IMR-90 (cell line): ENCODE measurements around the gene PPFIA1.

Source experiments
- BHLHE40 ChIP-seq: fragments of 150-350 bp; IDR thresholded peaks from 2 replicates; pipeline ENCODE4 v1.6.1; 2016; ENCODE audit warnings: mild to moderate bottlenecking, low read depth, low read length
- CEBPB ChIP-seq: IDR thresholded peaks from 2 replicates; pipeline ENCODE4 v1.6.1; 2012; ENCODE audit warnings: low read depth, low read length, improper control_type of control experiment
- CTCF ChIP-seq: conservative IDR thresholded peaks from 2 replicates; pipeline ENCODE4 v1.5.1; 2012; ENCODE audit warnings: mild to moderate bottlenecking, low read depth, low read length, improper control_type of control experiment
- FOS ChIP-seq: fragments of 150-350 bp; IDR thresholded peaks from 2 replicates; pipeline ENCODE4 v1.6.1; 2016; ENCODE audit warnings: low read depth, low read length
- MXI1 ChIP-seq: IDR thresholded peaks from 2 replicates; pipeline ENCODE4 v1.6.1; 2012; ENCODE audit warnings: low read depth, mild to moderate bottlenecking, low read length, moderate library complexity, borderline replicate concordance
- POLR2A ChIP-seq: IDR thresholded peaks from 2 replicates; pipeline ENCODE4 v1.6.1; 2012; ENCODE audit warnings: mild to moderate bottlenecking, low read depth, low read length
- RAD21 ChIP-seq: IDR thresholded peaks from 2 replicates; pipeline ENCODE4 v1.6.1; 2012; ENCODE audit warnings: low read length, improper control_type of control experiment
- RFX5 ChIP-seq: IDR thresholded peaks from 2 replicates; pipeline ENCODE4 v1.8.0; 2012; ENCODE audit warnings: low read depth, mild to moderate bottlenecking, low read length, moderate library complexity
- USF2 ChIP-seq: fragments of 150-350 bp; IDR thresholded peaks from 2 replicates; pipeline ENCODE4 v1.6.1; 2017; ENCODE audit warnings: mild to moderate bottlenecking, antibody characterized with exemption, low read length, low read depth

DNA sequence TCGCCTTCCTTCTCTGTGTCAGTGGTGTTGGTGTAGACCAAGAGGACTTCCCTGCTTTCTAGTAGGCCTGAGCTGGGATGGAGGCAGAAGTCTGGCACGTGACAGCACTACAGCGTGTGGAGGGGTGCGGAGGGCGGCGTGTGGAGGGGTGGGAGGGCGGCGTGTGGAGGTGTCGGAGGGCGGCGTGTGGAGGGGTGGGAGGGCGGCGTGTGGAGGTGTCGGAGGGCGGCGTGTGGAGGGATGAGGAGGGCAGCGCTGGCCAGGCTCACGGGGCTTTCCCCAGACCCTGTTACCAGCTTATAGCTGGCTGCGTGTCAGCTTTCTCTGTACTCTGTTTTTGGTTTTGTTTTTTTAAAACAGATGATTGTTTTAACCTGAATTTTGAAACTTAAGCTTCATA lies 82.1 kb downstream of the PPFIA1 start:
- TF ChIP-seq RAD21 (no peak), CTCF (no peak), CEBPB (no peak), BHLHE40 (no peak), MXI1 (no peak), FOS (no peak), RFX5 (no peak), POLR2A (no peak), USF2 (no peak)
